Activated CD4-positive, alpha-beta T cell treated with anti-CD3 and anti-CD28 coated beads, Interleukin-2, amount 50 U/mL, for 4 hours (primary cell): ENCODE results near the gene SPOPL.
"Not testable (repeated sequence)": the region's sequence is repeated elsewhere in the genome, so short reads cannot be mapped to it uniquely, and the experiment has no call there.

ENCODE experiments used
- DNase-seq, 2 experiments: peaks; one replicate each; pipeline ENCODE4 v3.0.0-alpha.2; 2020

The SPOPL gene

GRCh38 chr2:138531913-138532312 is 30.3 kb downstream of the SPOPL start:
- no peak for DNase-seq

- no peak for DNase-seq
Measured at GRCh38 chr2:138534791-138535190, 33.2 kb downstream of the SPOPL start.

GRCh38 chr2:138536302-138536701 is 34.7 kb downstream of the SPOPL start:
- DNase-seq = no peak

GRCh38 chr2:138536740-138537139 is 35.2 kb downstream of the SPOPL start:
- DNase-seq = no peak

- DNase-seq = no peak
Measured at GRCh38 chr2:138537170-138537915, 35.8 kb downstream of the SPOPL start.

- DNase-seq = not testable (repeated sequence)
Measured at GRCh38 chr2:138544206-138544605, 42.6 kb downstream of the SPOPL start.

- DNase-seq = no peak
Measured at GRCh38 chr2:138548796-138549195, 47.2 kb downstream of the SPOPL start.

GRCh38 chr2:138550172-138550571 is 48.6 kb downstream of the SPOPL start:
- no peak for DNase-seq

- DNase-seq = no peak
Measured at GRCh38 chr2:138550670-138551287, 49.2 kb downstream of the SPOPL start.

GRCh38 chr2:138554123-138554522 is 52.6 kb downstream of the SPOPL start:
- no peak for DNase-seq

GRCh38 chr2:138559641-138560040 is 58.1 kb downstream of the SPOPL start:
- no peak for DNase-seq

- no peak for DNase-seq
Measured at GRCh38 chr2:138564586-138565229, 63.1 kb downstream of the SPOPL start.

GRCh38 chr2:138565230-138565598 is 63.6 kb downstream of the SPOPL start:
- DNase-seq = no peak

- DNase-seq = no peak
Measured at GRCh38 chr2:138572318-138572717, 70.7 kb downstream of the SPOPL start.

GRCh38 chr2:138577066-138577465 is 75.5 kb downstream of the SPOPL start:
- no peak for DNase-seq

GRCh38 chr2:138579556-138579955 is 78.0 kb downstream of the SPOPL start:
- DNase-seq = no peak

- no peak for DNase-seq
Measured at GRCh38 chr2:138581909-138582308, 80.3 kb downstream of the SPOPL start.

- no peak for DNase-seq
Measured at GRCh38 chr2:138589663-138590062, 88.1 kb downstream of the SPOPL start.

- no peak for DNase-seq
Measured at GRCh38 chr2:138596403-138596802, 94.8 kb downstream of the SPOPL start.

- no peak for DNase-seq
Measured at GRCh38 chr2:138600732-138601457, 99.3 kb downstream of the SPOPL start.

- no peak for DNase-seq
Measured at GRCh38 chr2:138601458-138602165, 100.0 kb downstream of the SPOPL start.

GRCh38 chr2:138602166-138602460 is 100.5 kb downstream of the SPOPL start:
- DNase-seq = no peak

- no peak for DNase-seq
Measured at GRCh38 chr2:138607746-138608145, 106.2 kb downstream of the SPOPL start.
